HG02759 (cell line): Measurements from ENCODE around the gene DDX47.
"Not testable (repeated sequence)": the region's sequence is repeated elsewhere in the genome, so short reads cannot be mapped to it uniquely, and the experiment has no call there.

Experiments used
- ATAC-seq: cut with Tn5 transposase; IDR thresholded peaks from one replicate; pipeline ENCODE4 v1.9.1; 2021; ENCODE audit warnings: mild to moderate bottlenecking, moderate library complexity; ENCODE audit not compliant: unreplicated experiment

The DDX47 gene

DNA sequence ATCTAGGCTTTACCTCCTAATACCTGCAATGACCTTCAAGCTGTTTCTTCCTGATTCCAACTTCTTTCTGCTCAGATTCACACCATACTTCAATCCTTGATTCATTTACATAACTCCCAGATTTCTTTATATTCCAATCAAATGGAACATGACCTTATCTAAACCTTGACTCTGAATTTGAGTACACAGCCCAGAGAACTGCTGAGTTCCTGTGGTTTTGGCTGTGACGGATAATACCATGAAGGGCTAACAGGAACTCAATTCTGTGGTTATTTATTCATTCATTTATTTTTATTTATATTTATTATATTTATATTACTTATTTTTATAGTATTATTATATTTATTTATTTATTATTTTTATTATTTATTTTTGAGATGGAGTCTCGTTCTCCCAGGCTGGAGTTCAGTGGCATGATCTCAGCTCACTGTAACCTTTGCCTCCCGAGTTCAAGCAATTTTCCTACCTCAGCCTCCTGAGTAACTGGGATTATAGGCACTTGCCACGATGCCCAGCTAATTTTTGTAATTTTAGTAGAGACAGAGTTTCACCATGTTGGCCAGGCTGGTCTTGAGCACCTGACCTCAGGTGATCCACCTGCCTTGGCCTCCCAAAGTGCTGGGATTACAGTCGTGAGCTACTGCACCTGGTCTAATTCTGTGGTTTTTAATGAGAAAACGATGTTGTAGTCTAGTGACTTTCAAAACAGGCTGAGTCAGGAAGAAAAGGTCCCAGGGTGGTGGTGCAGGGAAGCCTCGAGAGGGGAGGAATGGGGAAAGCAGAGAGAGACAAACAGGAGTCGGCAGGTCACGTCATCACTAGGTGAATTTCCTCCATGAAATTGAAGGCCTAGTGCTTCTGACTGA, 16.0 kb upstream of the DDX47 start:
- ATAC-seq: no peak

DNA sequence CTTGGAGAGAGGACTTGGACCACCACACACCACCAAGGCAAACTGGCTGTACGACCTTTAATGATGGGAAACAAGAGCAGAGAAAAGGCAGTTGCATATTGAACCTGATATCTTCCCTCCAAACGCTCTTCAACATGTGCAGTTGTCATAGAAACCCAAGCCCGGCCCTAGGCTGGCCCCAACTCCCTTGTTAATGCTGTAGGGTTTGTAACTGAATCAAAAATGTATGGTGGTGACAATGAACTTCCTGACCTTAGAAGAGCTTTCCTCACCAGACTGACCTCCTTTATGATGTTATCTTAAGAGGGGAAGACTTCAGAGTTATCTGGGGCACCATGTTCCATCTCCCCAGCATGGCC, 15.4 kb upstream of the DDX47 start:
- no peak for ATAC-seq

DNA sequence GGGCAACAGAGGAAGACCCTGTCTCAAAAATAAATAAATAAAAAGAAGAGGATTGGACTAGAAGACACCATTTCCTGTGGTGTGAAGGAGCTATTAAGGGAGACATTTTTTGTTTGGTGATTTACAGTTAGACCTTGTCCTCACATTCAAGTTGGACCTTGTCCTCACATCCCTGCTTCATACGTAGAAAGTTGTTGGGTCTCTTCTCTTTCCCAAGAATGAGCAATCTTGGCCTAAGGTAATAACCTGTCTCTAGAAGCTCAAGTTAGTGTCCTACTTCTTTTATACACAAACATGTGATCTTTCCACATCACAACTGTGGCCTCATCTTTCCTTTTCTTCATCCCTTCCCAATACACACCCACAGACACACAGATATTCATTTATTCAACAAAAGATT, 14.7 kb upstream of the DDX47 start:
- ATAC-seq: no peak

DNA sequence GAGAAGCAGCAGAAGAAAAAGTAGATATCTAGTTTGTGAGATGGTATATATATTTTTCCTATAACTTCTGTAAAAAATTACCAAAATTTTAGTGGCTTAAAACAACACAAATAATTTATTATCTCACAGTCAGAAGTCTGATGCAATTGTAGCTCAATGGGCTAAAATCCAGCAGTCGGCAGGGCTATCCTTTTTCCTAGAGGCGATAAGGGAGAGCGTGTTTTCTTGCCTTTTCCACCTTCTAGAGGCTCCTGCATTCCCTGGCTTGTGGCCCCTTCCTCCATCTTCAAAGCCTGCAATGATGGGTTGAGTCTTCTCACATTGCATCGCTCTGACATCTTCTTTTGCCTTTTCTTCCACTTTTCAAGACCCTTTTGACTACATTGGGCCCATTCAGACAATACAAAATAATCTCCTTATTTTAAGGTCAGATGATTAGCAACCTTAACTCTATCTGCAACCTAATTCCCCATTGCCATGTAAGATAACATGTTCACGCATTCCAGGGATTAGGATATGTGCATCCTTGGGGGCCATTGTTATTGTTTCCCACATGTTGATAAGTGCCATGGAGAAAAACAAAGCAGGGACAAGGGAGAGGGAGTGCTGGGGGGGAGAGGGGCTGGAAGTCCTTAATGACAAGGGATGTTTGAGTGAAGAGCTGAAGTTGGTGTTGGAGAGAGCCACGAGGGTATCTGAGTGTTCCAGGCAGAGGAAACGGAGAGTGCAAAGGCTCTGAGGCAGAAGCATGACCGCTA, 13.8 kb upstream of the DDX47 start:
- no peak for ATAC-seq

DNA sequence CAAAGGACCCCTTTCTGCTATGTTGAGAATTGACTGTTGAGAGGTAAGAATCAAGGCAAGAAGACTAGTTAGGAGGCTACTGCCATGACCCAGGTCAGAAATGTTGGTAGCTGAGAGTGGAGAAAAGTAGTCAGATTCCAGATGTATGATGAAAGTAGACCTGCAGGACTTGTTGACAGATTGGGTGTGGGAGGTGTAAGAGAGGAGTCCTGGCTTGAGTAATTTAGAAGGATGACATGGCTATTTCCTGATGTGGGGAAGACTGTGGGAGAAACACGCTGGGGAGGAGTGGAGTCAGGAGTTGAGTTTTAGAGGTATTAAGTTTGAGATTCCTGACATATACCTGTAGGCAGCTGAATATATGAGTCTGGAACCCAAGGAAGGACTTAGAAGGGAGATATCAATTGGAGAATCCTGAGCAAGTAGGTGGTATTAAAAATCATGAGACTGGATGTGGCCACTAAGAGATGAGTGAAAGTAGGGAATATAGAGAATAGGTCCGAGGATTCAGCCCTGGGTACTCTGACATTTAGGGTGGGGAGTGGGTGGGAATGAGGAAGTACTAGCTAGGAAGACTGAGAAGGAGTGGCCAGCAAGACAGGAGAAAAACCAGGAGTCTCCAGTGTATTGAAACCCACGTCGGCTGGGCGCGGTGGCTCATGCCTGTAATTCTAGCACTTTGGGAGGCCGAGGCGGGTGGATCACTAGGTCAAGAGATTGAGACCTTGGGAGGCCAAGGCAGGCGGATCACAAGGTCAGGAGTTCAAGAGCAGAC, 12.6 kb upstream of the DDX47 start:
- ATAC-seq: no peak

DNA sequence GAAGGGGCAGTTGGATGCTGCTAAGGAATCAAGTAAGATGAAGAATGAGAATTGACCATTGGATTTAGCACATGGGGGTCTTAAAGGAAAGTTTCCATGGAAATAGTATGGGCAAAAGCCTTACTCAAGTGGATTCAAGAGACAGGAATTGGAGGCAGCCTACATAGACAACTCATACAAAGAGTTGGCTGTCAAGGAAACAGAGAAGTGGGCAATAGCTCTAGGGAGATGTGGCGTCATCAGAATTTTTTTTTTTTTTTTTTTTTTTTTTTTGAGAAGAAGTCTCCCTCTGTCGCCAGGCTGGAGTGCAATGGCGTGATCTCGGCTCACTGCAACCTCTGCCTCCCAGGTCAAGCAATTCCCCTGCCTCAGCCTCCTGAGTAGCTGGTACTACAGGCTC, 11.5 kb upstream of the DDX47 start:
- not testable (repeated sequence) for ATAC-seq

DNA sequence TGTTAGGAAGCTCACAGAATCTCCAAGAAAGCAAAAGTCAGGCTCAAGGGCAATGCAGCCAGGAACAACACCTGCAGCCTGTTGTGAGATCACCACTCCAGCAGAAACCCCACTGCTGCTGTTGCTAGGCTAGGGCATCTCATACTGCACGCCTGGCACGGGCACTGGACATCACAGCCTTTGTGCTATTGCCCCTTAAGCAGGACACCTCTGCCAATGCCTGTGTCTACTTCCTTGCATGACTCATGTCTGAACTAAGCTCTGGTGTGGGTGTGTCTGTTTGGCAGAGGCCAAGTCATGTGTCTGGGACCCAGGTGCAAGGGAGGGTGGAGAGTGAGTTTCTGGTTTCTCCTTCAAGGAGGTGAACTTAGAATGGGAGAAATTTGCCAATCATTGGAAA, 10.0 kb upstream of the DDX47 start:
- peak; percentile 87 for ATAC-seq

DNA sequence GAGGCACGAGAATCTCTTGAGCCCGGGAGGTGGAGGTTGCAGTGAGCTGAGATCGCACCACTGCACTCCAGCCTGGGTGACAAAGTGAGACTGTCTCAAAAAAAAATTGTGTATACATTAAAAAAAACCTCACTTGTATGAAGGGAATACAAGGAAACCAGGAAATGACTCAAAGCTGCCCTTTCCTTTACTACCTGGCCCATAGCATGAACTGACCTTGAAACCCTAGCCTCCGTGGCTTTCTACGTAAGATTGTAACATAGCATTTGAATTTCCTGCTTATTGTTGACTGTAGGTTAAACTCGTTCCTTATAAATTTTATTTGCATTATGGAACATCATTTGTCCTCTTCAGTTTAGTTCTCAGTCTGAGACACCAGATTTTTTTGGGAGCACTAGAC, 9.1 kb upstream of the DDX47 start:
- ATAC-seq: no peak

DNA sequence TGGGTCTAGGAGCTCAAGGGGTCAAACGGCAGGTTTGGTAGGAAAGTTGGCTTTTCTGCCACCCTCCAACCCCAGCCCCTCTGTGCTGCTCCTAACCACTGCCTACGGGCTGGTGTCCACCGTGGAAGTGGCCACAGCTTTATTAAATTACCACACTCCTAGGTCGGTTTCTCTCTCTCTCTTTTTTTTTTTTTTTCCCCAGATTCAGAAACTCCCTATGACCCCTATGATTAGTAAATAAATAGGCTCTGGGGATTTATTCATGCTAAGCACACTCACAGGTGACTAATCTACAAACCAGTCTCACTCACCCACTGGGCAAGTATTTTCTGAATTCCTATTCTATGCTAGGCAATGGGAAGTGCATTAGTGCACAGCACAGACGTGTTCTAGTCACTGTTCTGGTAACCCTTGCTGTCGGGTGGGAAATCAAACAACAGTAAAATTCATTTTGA, 8.7 kb upstream of the DDX47 start:
- no peak for ATAC-seq

DNA sequence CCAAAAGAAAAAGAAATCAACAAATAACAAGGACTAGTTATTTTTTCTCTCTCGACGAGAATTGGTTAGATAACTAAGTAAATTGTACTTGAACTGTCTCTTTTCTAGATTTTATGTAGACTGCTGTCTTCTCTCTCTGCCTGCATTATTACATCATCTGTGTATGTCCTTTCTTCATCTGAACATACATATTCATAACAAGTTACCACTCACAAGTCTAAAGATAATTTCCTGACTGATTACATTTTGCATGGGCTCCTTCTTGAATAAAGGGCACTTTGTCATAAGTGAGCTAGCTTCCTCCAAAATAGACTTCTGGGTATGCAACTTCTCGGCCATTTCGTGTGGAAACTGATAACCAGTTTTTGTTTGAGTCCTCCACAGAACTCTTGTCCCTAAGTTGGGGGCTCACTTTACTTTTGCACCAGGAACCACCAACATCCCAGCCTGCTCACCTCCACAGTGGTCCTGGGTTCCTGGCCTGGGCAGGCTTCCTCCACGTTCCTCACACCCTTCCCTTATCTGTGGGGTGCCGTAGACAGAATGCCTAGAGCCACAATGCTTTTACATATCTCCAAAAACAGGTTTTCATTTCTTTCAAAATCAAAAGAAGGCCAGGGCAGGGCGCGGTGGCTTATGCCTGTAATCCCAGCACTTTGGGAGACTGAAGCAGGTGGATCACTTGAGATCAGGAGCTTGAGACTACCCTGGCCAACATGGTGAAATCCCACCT, 6.2 kb upstream of the DDX47 start:
- no peak for ATAC-seq

DNA sequence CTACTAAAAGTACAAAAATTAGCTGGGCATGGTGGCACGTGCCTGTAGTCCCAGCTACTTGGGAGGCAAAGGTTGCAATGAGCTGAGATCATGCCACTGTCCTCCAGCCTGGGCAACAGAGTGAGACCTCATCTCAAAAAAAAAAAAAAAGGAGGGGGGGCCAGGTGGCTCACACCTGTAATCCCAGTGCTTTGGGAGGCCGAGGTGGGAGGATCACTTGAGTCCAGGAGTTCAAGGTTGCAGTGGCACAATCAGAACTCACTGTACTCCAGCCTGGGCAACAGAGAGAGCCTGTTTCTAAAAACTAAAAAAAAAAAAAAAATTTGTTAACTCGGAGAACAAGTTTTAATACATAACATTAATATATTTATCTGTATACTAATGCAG, 5.6 kb upstream of the DDX47 start:
- not testable (repeated sequence) for ATAC-seq

DNA sequence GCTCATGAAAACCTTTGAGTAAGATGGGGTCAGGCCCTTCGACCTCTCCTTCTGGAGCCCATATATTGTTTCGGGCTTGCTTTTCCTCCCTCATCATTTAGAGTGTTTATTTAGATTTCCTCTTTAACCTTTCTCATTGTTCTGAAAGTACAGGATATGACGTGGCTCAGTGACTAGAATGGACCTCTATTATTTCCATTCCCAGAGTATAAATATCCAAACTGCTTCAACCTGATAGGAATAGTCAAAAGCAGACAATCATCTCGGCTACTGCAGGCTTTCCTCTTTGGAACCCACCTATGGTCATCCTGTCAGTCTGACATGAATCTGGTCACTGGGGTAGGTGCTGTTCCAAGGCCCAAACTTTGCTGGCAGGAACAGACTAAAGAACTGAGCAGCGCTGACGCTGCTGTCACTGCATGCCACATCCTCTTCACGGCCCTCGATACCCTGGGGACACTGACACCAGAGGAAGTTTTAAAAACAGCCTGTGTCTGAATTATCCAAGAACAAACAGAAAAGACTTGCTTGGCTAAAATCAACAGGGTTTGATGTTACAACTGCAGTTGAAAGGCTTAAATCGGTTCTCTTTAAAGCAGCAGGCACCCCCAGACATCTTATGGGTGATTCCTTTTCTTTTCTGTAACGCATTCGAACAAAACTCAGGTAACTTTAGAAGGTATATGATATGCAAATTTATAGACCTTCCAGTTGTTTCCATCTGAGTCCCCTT, 5.0 kb upstream of the DDX47 start:
- ATAC-seq: peak; percentile 70

DNA sequence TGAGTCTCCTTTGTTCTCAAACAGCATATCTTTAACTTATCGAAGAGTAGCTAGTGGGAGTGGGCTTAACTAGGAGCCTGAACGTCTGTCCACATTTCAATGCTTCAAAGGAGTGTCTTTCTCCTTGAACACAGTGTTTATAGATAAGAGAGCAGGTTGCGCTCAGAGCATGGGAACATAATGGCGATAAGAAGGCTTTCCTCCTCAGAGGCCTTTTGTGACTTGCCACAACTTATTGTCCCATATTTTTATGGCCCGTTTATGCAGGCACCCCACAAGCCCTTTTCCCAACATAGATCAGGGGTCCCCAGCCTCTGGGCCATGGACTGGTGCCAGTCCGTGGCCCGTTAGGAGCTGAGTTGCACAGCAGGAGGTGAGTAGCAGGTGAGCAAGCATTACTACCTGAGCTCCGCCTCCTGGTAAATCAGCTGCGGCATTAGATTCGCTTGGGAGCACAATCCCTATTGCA, 2.6 kb upstream of the DDX47 start:
- no peak for ATAC-seq

DNA sequence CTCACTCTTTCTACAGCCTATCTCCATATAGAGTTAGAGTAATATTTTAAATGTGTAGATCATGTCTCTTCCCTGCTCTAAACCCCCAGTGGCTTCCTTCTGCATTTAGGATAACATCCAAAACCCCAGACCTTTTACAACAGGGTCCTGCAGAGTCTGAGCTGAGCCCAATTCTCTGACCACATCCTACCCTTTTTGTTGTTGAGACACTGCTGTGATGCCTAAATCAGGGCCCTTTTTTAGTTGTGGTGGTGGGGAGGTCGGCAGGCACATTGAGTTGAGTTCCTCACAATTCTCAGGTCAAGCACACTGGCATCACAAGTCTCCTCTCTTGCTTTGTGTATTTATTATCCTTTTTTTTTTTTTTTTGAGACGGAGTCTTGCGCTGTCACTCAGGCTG, 1.8 kb upstream of the DDX47 start:
- no peak for ATAC-seq

DNA sequence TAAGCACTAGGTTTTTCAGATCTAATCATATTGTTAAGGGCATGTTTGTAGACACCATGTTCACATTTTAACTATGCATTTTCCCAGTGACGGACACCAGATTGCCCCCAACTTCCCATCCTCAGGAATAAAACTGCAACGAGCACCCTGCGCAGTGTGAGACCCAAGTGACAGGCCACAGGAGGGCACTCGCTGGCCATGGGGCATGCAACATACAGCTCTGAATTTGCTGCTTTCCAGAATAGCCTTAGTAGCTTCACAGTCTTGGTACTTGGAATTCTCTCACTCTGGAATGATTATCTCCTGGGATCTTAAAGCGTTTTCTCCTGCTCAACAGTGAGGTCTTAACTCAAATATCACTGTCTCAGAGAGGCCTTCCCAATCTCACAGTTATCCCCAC, 972 bp upstream of the DDX47 start:
- no peak for ATAC-seq

DNA sequence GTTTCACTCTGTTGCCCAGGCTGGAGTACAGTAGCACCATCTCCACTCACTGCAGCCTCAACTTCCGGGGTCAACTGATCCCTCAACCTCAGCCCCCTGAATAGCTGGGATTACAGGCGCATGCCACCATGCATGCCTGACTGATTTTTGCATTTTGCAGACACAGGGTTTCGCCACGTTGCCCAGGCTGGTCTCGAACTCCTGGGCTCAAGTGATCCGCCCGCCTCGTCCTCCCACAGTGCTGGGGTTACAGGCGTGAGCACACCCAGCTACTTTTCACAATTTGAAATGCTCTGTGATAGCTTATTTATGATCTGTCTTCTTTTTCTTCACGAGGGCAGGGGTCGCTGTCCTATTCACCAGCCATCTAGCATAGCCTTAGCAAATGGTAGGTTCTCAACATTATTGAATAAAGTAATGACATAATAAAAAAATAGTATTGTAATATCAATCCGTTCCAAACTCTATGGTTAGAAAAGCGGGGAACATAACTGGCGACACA, 477 bp upstream of the DDX47 start:
- ATAC-seq: no peak

DNA sequence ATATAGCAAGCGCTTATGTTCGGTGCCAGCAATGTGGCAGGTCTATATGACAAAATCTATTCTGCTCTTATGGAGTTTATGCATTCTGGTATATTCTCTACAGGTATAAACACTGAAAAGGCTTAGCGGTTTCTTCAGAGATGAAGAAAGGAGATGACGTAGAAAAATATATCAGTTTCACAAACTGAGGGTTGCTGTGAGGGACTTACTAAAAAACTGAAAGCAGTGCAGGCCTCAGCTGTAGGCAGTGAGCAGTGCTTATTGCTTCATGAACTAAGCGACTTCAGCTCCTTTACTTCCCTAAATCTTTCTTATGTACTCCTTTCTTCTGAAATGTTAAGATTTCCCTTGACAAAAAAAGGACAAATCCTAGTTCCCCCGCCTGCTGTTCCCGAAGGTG, 4.5 kb downstream of the DDX47 start:
- ATAC-seq: no peak

DNA sequence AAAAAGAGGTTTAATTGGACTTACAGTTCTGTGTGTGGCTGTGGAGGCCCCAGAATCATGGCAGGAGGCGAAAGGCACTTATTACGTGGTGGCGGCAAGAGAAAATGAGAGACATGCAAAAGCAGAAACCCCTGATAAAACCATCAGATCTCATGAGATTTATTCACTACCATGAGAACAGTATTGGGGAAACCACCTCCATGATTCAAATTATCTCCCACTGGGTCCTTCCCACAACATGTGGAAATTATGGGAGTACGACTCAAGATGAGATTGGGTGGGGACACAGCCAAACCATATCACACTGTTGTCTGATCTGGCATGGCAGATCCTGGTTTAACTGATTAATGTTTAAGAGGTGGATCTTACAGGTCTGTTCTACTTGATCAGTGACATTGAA, 5.6 kb downstream of the DDX47 start:
- no peak for ATAC-seq

DNA sequence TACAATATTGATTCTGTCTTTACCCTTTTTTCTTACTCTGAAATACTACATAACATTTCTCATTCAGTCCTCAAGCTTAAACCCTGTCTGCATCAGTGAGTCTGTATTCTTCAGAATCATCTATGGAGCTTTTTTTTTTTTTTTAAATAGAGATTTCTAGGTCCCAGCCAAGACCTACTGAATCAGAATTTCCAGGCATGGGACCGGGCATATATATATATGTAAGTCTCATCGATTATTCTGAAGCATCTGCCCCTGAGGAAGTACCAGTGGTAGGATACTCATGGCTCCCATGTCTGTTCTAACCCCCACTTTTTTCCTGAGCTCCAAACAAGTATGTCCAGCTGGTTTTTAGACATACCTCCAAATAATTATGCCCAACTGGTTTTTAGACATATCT, 6.1 kb downstream of the DDX47 start:
- ATAC-seq: no peak

DNA sequence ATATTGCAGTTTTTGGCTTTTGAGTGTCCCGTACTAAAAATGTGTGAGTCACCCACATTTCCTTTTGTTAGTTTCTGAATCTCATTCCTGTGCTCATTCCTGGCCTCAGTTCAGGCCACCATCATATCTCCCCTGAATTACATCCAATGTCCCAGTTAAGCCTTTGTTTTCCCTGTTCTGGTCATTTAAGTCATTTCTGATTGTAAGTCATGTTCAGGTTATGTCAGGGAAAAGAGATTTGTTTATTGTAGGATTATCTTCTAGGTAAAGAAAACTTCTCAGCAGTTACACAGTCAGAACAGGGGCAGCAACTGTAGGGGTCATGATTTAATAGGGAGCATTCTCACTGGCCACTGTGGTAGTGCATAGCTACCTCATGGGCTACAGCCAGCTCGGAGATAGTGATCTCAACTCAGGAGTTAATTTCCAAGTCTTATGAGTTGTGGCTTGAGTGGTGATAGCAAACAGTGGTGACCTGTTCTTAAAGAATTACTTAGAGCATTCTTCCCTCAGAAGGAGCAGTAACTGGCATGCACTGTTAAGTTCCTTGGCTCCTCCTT, 6.7 kb downstream of the DDX47 start:
- ATAC-seq: no peak
